Activated CD4-positive, alpha-beta T cell treated with anti-CD3 and anti-CD28 coated beads, Interleukin-2, amount 50 U/mL, for 48 hours (primary cell): ENCODE data around the gene ACIN1.

Source experiments
- DNase-seq, 2 experiments: peaks; one replicate each; pipeline ENCODE4 v3.0.0-alpha.2; 2020

The ACIN1 gene, protein sequence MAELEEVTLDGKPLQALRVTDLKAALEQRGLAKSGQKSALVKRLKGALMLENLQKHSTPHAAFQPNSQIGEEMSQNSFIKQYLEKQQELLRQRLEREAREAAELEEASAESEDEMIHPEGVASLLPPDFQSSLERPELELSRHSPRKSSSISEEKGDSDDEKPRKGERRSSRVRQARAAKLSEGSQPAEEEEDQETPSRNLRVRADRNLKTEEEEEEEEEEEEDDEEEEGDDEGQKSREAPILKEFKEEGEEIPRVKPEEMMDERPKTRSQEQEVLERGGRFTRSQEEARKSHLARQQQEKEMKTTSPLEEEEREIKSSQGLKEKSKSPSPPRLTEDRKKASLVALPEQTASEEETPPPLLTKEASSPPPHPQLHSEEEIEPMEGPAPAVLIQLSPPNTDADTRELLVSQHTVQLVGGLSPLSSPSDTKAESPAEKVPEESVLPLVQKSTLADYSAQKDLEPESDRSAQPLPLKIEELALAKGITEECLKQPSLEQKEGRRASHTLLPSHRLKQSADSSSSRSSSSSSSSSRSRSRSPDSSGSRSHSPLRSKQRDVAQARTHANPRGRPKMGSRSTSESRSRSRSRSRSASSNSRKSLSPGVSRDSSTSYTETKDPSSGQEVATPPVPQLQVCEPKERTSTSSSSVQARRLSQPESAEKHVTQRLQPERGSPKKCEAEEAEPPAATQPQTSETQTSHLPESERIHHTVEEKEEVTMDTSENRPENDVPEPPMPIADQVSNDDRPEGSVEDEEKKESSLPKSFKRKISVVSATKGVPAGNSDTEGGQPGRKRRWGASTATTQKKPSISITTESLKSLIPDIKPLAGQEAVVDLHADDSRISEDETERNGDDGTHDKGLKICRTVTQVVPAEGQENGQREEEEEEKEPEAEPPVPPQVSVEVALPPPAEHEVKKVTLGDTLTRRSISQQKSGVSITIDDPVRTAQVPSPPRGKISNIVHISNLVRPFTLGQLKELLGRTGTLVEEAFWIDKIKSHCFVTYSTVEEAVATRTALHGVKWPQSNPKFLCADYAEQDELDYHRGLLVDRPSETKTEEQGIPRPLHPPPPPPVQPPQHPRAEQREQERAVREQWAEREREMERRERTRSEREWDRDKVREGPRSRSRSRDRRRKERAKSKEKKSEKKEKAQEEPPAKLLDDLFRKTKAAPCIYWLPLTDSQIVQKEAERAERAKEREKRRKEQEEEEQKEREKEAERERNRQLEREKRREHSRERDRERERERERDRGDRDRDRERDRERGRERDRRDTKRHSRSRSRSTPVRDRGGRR

DNA sequence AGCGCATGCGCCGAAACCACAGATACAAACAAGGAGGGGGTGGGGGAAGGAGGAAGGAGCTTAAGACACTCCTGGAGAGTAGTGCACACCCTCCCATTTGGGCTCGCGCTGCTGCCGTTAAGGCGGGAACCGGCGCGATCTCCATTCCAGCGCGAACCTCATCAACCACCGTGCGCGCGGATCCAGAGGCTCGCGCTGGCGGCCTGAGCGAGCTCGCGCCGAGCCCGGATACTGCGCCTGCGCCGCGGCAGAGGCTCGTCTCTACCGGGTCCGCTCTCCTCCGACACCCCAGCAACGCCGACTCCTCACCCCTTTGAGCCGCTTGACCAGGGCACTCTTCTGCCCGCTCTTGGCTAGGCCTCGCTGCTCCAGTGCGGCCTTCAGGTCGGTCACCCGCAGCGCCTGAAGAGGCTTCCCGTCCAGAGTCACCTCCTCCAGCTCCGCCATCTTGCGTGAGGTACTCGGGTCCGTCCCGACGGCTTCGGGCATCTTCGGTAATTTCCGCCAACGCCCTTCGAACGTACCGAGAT lies at the start of gene ACIN1:
TSS of gene ACIN1 (minus strand) at position 471 of the 530 bp plus-strand sequence. CDS start at position 447, 24 bp downstream.
- DNase-seq = peak in 1 of 2 experiments; percentile 74

DNA sequence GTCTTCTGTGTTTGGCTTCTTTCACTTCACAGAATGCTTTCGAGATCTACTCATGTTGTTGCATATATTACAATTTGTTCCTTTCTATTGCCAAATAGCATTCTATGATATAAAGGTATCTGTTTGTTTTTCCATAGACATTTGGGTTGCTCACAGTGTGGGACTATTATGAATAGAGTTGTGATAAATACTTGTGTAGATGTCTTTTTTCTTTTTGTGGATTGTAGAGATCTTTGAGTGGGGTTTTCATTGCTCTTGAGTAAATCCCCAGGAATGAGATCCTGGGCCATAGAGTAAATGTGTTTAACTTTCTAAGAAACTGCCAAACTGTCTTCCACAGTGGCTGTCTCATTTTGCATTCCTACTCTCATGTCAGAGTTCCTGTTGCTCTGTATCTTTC lies 49.0 kb upstream of the ACIN1 start:
- no peak for DNase-seq

DNA sequence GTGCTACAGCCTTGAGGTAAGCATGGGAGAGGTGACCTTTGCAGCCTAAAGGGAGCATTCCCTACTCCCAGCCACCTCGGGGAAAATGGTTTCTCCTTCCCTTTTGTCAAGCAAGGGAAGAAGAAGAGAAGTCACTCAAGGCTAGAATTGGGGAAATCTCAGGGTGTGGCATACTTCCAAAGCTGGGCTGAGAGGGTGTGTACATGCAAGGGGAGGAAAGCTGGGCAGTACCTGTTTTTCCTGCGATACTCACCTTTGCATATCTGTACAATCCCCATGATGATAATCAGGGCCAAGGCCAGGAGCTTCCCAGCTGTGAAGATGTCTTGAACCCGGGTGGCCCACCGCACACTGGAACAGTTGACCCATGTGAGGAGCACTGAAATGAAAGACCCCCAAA lies 47.9 kb upstream of the ACIN1 start:
- no peak for DNase-seq

DNA sequence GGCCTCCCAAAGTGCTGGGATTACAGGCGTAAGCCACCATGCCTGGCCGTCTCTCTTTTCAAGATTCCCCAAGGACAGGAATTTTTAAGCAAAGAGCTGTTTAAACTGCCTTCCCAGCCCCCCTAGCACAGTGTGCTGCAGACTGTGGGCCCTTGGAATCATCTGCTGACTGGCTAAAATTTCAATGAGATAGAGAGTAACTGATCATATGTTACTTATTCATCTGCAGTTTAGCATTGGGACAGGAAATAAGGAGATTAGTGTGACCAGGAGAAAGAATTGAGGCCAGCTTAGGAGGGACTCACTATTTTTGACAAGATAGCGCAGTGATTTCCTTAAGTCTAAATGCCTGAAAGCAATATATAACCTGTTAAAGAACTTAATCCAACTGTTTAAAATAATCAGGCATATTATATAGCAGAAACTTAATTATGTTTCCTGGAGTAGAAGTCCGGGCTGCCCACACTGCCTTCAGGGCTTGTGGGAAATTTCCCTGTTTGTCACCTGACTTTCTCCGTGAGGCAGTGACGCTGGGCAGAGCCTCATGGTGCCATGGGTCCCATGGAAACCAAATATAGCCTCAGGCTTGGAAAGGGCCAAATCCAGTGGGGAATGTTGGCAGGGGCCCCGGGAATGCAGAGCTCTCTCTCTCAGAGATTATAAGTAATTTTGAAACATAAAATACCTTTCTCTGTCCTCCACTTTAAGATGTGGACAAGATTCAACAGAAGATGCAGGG lies 46.9 kb upstream of the ACIN1 start:
- DNase-seq = no peak

DNA sequence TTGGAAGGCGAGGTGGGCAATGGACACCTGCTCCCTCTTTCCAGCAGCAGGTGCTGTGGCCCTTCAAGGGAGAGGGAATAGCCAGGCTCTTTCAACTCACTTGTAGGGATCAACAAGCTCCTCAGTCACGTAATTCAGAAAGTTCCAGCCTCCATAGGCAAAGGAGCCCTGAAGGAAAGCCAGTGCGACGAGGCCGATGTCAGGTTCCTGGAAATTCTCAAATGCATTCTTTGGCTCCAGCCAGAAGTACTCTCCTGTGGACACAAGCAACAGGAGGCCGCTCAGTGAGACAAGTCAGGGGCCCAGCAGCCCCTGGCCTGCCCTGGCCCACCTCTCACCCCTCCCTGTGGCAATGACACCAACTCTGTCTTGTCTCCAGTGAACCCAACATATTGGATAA lies 45.4 kb upstream of the ACIN1 start:
- no peak for DNase-seq

DNA sequence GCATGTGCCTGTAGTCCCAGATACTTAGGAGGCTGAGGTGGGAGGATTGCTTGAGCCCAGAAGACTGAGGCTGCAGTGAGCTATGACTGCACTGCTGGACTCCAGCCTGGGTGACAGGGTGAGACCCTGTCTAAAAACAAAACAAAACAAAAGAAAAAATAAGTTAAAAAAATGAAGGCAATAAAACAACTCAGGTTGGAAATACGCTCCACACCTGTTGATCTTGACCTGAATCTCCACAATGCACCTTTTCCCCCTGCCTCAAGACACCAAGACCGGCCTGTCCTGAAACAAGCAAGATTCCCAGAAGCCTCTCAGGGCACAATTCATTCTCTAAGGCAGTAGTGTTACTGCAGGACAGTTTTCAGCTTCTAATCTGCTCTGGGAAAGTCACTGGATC lies 44.9 kb upstream of the ACIN1 start:
- DNase-seq = no peak

DNA sequence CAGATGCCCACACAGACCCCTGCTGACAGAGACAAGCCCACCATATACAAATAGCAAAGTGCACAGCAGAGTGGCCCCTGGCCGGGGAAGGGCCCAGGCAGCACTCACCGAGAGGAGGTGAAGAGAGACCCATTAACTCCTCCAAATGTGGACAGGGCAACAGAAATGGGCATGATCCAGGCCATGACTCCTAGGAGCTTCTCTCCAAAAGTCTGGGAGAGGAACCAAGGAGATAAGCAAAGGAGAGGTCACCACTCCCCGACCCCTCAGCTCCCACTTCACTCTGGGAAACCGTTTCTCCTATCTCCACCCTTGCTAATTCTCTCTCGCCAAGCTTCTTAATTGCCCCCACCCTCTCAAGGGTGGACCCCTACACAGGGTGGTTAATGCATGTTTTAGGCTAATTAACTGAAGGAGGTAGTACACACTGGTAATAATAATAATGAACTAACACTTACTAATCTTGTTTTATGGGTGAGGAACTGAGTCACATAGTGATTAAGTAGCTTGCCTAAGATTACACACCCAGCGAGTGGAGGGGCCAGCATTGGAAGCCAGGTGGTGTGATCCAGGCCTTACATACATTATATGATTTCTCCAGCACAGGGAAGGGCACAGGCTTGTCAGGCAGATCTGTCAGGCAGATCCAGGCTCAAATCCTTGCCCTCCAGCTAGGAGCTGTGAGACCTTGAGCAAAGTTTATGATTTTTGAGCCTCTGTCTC lies 43.0 kb upstream of the ACIN1 start:
- no peak for DNase-seq

DNA sequence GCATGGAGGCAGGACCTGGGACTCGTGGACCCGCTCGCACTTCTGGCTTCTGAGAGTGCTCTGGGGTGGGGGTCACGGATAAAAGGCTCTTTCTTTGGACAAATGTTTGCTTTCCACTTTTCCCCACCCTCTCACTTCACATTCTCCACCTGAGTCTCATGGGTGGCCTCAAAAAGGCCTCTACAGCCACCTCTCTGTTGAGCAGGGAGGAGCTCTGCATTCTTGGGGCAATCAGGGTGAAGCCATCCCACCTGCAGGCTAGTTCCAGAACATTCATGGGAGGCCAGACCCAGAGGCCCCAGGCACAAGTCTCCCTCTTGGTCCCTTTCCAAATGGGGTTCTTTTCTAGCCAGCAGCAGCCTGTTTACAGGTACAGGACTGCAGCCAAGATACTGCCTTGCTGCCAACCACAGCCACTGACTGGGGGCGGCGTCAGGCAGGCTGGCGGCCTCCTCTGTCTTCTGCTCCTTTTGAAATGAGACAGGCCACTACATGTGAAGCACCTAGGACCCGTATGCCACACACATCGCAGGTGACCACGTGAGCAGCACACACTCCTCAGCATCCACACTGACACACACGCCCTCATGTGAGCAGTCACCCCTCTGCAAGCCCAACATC lies 42.4 kb upstream of the ACIN1 start:
- DNase-seq = no peak

DNA sequence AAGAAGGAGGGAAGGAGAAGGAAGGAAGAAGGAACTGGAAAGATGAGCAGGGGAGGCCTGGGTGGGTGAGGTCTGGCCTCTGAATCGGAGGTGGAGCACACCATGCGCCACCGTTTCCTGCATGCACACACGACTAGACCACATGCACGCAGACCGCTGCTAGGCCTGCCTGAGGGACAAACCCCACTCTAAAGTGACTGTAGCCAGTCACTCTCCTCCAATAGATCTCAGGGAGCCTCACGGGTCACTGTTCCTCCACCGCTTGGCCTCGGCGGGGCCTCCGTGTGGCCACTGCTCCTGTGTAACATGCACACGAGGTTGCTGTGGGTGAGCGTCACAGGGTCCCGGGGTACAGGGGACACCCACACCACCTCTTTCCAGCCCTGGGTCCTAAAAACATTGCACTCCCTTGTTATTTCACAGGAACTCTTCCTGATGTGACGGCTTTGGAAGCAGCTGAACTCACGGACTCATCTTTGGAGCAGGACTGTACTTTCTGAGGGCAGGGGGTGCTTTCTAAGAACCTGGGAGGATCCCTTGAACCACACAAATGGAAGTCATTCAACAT lies 41.7 kb upstream of the ACIN1 start:
- DNase-seq = no peak

DNA sequence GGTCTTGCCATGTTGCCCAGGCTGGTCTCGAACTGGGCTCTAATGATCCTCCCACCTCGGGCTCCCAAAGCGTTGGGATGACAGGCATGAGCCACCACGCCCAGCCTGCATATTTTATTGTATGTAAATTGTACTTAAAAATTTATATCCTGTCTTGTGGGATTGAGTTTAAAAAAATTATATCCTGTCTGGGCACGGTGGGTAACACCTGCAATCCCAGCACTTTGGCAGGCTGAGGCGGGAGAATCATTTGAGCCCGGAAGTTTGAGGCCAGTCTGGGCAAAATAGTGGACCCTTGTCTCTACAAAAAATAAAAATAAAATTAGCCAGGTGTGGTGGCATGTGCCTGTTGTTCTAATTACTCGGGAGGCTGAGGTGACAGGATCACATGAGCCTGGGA lies 38.0 kb upstream of the ACIN1 start:
- DNase-seq = no peak

DNA sequence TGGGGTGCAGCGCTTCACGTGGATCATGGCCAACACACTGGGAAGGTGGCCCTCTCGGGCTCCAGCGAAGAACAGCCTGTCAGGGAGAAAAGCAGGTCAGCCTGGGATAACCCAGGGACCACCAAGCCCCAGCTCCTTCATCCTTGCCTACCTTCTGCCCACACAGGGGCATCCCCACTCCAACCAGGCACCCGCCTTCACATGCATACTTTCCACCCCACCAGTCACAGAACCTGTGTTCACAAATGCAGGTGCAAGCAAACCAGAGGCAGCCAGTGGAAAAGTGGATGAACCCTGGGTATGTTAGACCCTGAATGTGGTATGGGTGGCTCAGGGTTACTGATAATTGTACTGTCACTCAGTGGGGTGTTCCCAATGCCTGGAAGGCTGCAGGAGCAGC lies 36.5 kb upstream of the ACIN1 start:
- DNase-seq = no peak

DNA sequence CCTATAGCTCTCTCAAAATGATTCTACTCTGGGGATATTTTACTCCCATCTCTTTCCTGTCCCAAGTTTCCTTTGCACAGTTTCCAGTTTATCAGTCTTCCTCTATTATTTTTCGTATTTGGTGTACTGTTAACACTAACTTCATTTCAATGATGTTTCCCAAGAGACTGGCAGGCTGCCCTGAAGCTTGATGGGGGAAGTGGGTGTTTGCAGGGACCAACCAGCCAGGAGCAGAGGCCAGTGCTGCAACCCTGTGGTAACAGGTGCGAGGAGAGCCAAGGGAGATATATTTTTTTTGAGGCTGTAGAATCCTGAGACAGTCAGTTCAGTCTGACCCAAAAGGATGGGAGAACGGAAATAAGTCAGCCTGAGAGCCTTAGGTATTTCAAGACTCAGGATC lies 35.9 kb upstream of the ACIN1 start:
- no peak for DNase-seq

DNA sequence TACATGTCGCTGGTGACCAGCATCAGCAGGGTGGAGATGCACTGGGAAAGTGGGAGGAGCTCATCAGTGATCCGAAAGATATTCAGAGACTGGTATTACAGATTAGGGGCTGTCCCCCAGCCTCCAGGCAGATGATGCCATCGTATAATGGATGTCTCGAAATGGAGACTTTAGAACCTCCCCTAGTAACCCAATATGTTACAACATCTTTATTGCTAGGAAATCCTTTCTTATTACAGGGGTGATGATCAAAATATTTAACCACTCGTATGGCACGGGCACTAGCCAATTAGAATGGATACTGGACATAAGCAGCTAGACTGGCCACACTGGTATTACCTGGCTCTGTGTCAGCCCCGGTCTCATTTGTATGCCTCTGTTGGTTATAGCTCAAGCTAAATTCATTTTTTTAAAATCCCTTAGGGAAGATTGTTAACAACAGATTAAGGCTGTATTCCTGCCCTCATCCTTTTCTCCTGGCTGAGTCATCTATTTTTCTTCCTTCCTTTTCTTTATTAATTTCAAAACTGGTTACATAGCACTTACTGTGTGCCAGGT lies 34.9 kb upstream of the ACIN1 start:
- no peak for DNase-seq

DNA sequence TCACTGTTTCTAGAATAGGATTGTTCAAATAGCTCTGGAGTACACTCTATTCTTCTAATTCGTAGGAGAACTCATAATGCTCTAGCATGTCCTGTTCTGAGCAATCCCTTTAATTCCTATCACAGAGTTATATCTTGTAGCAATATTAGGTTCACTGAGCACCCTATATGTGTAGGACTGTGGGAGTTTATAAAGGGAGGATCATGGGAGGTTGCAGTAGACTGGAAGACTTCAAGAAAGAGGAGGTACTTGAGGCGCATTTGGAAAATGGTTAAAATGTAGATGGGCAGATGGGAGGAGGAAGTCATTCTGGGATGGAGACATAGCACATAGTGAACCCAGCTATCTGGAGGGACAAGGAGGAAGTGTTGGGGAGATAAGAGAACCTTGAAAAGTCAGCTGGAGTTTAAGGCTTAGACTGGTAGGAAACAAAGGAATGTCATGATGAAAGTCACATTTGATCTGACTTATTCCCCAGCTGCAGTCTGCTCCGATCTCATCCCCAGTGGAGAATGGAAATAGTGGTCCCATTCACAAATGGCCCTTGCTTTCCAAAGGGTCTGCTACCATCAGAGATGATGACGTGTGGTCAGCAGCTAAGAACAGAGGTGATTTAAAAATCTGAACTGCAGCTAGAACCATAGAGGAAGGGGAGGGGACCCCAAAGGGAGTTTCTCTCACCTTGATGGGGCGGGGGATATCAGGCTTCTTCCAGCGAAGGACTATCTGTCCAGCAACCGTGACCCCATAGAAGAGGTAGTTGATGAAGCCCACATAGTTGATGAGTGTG lies 34.2 kb upstream of the ACIN1 start:
- DNase-seq = no peak

DNA sequence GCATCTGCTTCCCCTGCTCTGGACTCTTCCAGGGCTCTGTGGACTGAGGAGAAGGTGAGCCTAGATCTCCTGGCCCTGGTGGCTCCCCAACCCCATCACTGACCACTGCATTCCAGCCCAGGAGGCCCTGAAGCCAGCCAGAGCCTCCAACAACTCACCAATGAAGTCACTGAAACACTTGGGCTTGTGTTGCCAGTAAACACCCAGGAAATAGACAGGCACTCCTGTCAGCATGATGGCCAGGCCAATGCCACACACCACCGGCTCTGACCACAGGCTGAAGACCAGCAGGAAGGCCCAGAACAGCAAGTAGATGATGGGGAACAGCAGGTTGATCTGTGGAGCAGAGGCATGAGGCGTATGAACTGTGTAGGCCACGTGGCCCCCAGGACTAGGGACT lies 32.9 kb upstream of the ACIN1 start:
- DNase-seq = no peak

DNA sequence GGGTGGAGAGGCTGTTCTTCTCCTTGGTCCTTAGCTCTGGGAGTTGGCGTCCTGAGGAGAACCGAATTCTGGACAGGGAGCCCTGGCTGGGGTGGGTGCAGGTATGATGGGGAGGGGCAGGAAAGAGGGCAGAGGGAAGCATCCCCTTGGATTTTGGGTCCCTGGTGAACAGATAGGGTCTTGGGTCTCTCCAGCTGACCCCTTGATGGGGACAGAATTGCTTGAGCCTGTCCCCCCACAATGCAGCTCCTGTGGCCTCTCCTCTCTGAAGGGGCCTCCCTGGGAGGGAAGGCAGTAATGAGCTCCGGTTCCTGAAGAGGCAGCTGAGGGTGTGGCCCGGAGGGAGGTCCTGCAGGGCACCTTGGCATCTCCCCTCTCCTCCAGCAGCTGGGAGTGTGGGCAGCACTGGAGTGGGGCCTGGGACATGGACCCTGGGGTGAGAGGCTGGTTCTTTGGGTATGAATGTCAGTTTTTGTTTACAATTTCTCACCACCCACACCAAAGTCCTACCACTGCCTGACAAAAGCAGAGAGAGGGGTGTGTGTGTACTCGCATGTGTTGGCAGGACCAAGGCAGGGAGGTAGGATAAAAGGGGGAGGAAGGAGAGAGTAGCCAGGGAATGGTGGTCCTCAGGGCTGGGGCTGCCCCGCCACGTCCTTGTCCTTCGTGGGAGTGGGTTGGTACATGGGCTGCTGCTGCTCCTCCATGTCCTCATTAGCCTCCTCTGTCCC lies 31.8 kb upstream of the ACIN1 start:
- no peak for DNase-seq

DNA sequence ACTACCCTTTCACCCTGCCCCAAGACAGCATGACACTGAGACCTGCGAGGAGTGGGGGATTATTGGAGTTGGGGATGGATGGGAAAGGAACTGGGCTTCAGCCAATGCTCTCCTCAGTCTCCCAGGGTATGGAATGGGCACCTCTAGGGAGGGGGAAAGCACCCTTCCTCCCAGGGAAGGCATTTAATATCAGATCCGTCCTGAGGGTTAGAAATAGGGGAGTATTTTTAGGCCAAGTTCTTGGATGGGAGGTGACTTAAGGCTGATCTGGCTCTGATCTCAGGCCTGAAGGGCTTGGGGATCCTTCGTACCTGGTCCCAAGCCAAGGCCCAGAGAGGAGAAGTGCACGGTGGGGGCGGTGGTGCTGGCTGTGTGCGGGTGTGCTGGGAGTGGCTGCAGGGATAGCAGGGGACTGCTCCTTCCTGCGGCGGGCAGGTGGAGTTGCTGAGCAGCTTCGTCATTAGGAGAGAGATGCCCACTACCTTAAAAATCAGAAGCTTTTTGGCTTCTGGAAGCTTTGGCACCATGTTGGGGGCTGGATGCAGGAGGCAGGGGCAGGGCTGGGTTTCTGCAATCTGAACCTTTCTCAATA lies 31.1 kb upstream of the ACIN1 start:
- no peak for DNase-seq

DNA sequence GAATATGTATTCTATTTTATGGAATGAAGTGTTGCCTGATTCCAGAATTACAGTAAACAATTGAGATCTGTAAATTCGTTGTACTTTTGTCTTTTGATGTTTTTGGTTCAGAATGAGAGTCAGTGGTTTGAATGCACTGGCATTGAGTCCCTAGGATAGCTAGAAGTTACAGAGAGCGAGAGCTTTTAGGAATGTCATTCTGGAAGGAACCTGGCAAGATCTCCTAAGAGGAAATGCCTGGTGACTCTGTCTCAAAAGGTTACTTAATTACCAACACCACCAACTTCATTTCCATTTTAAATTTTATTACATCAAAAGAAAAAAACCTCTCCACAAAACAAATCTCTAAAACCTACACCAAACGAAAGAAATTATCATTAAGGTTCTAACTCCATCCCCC lies 30.1 kb upstream of the ACIN1 start:
- no peak for DNase-seq
